Loucy (cell line): ENCODE results near the gene GFER.

Experiments used
- EZH2phosphoT487 ChIP-seq: fragments of 200-600 bp; IDR thresholded peaks from 2 replicates; pipeline ENCODE4 v1.6.1; 2018; ENCODE audit warnings: antibody characterized with exemption, mild to moderate bottlenecking, moderate library complexity, borderline replicate concordance
- TF ChIP-seq, protein P1 (sequence below): fragments of 200-600 bp; sonication (generic); conservative IDR thresholded peaks from 2 replicates; pipeline ENCODE4 v1.5.1; 2014; ENCODE audit warnings: mild to moderate bottlenecking, antibody characterized with exemption, low read length

DNA sequence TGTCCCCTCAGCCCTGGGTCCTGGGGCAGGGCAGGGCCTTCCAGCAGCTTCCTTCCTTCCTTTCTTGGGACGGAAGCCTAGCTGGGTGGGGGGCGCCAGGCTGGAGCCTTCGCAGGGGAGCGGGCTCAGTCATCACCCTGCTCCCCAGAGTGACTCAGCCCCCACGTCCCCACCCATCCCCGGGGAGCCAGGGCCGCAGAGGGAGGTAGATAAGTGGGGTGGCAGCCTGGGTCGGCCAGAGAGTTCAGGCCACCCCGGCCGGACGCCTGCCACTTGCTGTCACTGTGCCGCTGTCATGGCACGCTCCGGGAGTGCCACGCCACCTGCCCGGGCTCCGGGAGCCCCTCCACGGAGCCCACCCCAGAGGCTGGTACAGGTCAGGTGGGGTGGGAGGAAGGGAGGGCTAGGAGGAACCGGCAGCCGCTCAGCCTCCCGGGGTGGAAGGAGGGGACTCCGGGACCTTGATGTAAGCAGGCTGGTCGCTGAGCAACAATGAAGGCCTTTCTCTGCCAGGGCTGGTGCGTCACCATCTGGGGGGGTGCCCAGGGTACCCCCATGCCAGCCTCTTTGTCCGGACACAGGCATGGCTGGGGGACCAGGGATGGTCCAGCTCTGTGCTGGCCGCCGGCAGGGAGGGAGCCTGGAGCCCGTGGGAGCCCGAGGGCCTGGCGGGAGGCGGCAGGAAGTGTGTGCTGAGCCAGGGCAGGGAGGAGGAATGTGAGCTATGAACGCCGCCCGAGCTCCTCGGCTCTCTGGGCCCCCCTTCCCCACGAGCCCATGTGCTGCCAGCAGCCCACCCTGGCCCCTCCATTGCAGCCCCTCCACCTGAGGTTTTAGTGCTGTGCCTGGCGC is 49.3 kb downstream of the GFER start:
- TF ChIP-seq, protein P1, sequence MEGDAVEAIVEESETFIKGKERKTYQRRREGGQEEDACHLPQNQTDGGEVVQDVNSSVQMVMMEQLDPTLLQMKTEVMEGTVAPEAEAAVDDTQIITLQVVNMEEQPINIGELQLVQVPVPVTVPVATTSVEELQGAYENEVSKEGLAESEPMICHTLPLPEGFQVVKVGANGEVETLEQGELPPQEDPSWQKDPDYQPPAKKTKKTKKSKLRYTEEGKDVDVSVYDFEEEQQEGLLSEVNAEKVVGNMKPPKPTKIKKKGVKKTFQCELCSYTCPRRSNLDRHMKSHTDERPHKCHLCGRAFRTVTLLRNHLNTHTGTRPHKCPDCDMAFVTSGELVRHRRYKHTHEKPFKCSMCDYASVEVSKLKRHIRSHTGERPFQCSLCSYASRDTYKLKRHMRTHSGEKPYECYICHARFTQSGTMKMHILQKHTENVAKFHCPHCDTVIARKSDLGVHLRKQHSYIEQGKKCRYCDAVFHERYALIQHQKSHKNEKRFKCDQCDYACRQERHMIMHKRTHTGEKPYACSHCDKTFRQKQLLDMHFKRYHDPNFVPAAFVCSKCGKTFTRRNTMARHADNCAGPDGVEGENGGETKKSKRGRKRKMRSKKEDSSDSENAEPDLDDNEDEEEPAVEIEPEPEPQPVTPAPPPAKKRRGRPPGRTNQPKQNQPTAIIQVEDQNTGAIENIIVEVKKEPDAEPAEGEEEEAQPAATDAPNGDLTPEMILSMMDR = no peak
- TF ChIP-seq EZH2phosphoT487 = no peak
